PC-9 (cell line): ENCODE data around the gene TRPV3. TPM values are rescaled to one million over a fixed set of nuclear protein-coding genes. Genes with fewer than 3 reads are reported as not detected.

Experiments
- BruUV-seq: library from RNA; stranded (reverse); fragments of 400-500 nt; replicated peaks from 2 replicates; lab custom pipeline; 2021; lab: Mats Ljungman, UMichigan
- CTCF ChIA-PET: fragments of 300-600 bp; sonication (Branson Sonifier 250); formaldehyde crosslinking; loops from one replicate; lab custom pipeline; 2022; ENCODE audit warnings: antibody characterized with exemption; lab: Charles Lee
- POLR2A ChIA-PET: fragments of 300-600 bp; sonication (Branson Sonifier 250); formaldehyde crosslinking; loops from one replicate; lab custom pipeline; 2022; ENCODE audit warnings: antibody characterized with exemption; ENCODE audit not compliant: unreplicated experiment; lab: Charles Lee
- DNase-seq, 2 experiments: peaks; one replicate each; pipeline versions ENCODE4 v3.0.0 to v3.0.0-alpha.2; 2015 to 2022; ENCODE audit warnings: mixed read lengths in 1 of 2
- H2AFZ ChIP-seq: fragments of 200-600 bp; sonication (generic); 2 replicates; pipeline ENCODE4 v1.8.1; 2017; ENCODE audit warnings: antibody characterized with exemption
- H3F3A ChIP-seq: fragments of 200-600 bp; sonication (generic); 2 replicates; pipeline ENCODE4 v1.8.1; 2017; ENCODE audit warnings: antibody characterized with exemption, mild to moderate bottlenecking, low read depth; ENCODE audit not compliant: insufficient read depth
- H3K27ac ChIP-seq: fragments of 200-600 bp; sonication (generic); 2 replicates; pipeline ENCODE4 v1.6.1; 2016; ENCODE audit warnings: mixed run types
- H3K27me3 ChIP-seq: fragments of 200-600 bp; sonication (generic); 2 replicates; pipeline ENCODE4 v1.6.1; 2016; ENCODE audit warnings: low read depth, mixed run types; ENCODE audit not compliant: insufficient read depth
- H3K36me3 ChIP-seq: fragments of 200-600 bp; sonication (generic); 2 replicates; pipeline ENCODE4 v1.6.1; 2016; ENCODE audit warnings: low read depth, mixed run types
- H3K4me1 ChIP-seq: fragments of 200-600 bp; sonication (generic); replicated peaks from 2 replicates; pipeline ENCODE4 v1.6.1; 2016; ENCODE audit warnings: mixed run types; ENCODE audit not compliant: insufficient read depth
- H3K4me2 ChIP-seq: fragments of 200-600 bp; sonication (generic); 2 replicates; pipeline ENCODE4 v1.6.1; 2017; ENCODE audit warnings: mixed run types
- H3K4me3 ChIP-seq: fragments of 200-600 bp; sonication (generic); 2 replicates; pipeline ENCODE4 v1.6.1; 2016; ENCODE audit warnings: mixed run types
- H3K79me2 ChIP-seq: fragments of 200-600 bp; sonication (generic); 2 replicates; pipeline ENCODE4 v1.6.1; 2017; ENCODE audit warnings: low read depth, mixed run types
- H3K9me2 ChIP-seq: fragments of 200-600 bp; sonication (generic); 2 replicates; pipeline ENCODE4 v1.8.1; 2017; ENCODE audit warnings: mild to moderate bottlenecking; ENCODE audit not compliant: insufficient read depth
- H3K9me3 ChIP-seq: fragments of 200-600 bp; sonication (generic); 2 replicates; pipeline ENCODE4 v1.8.1; 2016; ENCODE audit warnings: low read depth; ENCODE audit not compliant: insufficient read depth
- H4K20me1 ChIP-seq: fragments of 200-600 bp; sonication (generic); 2 replicates; pipeline ENCODE4 v1.8.1; 2017; ENCODE audit not compliant: insufficient read depth
- CTCF ChIP-seq: fragments of 200-600 bp; sonication (generic); conservative IDR thresholded peaks from 2 replicates; pipeline ENCODE4 v1.6.1; 2017; ENCODE audit warnings: mixed run types, antibody characterized with exemption, mild to moderate bottlenecking, moderate library complexity
- EZH2 ChIP-seq: fragments of 200-600 bp; sonication (generic); IDR thresholded peaks from 2 replicates; pipeline ENCODE4 v1.8.0; 2017; ENCODE audit warnings: antibody characterized with exemption, low read depth
- intact Hi-C: fragments of 100-400 bp; cut with micrococcal nuclease; formaldehyde crosslinking; loops from one replicate; pipeline ENCODE4 v1.10.0; 2022; ENCODE audit not compliant: unreplicated experiment
- total RNA-seq: library from RNA; stranded (reverse); gene quantifications from 2 replicates; pipeline ENCODE4 v1.2.3, GENCODE V29; 2021

The TRPV3 gene
- total RNA-seq, 1 experiment from 2014 or later: 1.9 TPM

GRCh38 chr17:3513305-3514035 is 44.1 kb downstream of the TRPV3 start:
- Histone ChIP-seq H3K4me2 (no peak overlapping the region), H3K9me2 (no peaks in the 10 kb centered on the region), H3K27ac (no peak overlapping the region), H3K9me3 (no peaks in the 10 kb centered on the region), H3K4me1 (no peaks in the 10 kb centered on the region), H2AFZ (no peak overlapping the region), H3K36me3 (no peaks in the 10 kb centered on the region), H3K4me3 (no peak overlapping the region), H3F3A (no peaks in the 10 kb centered on the region), H3K27me3 (peaks cover 28% of the 10 kb centered on the region), H3K79me2 (no peaks in the 10 kb centered on the region), H4K20me1 (no peaks in the 10 kb centered on the region)
- no TSS peak for BruUV-seq
- DNase-seq: no peak
- intact Hi-C loops: no loop called here
- ChIA-PET POLR2A (no interaction called here), CTCF (no interaction called here)
- TF ChIP-seq EZH2: no peak
- TF ChIP-seq CTCF: no peak

DNA sequence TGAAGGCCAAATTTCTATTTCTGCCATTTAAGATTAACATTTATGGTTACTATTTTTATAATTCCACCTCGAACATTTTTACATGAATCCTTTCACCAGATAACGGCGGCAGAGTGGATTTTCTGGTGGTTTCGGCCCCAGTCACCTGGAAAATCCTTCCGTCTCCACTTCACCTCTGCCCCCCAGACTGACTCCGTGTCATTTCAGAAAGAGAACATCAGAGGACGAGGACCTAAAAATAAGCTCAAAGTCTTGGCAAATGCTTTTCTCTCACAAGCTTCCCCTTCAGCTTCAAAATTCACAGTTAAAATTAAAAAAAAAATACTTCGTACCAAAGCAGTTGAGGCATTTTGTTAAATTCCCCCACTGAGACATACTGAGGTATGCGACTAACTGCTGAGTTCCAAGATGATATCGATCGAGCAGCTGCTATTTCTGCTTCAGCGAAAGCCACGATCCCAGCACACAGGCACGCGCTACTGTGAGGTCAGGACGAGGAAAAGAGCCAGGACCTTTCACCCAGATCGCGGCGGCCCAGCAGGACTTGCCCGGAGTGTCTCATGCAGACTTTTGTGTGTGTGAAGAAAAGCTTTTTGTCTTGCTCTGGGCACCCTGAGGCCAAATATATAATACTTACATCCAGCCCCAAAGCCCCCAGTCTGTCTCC is 45.0 kb downstream of the TRPV3 start:
- Histone ChIP-seq H3K4me3 (no peak overlapping the region), H4K20me1 (no peaks in the 10 kb centered on the region), H2AFZ (no peak overlapping the region), H3K36me3 (no peaks in the 10 kb centered on the region), H3F3A (no peaks in the 10 kb centered on the region), H3K4me2 (no peak overlapping the region), H3K9me3 (no peaks in the 10 kb centered on the region), H3K9me2 (no peaks in the 10 kb centered on the region), H3K27ac (no peak overlapping the region), H3K4me1 (no peaks in the 10 kb centered on the region), H3K79me2 (no peaks in the 10 kb centered on the region), H3K27me3 (peaks cover 33% of the 10 kb centered on the region)
- intact Hi-C loops: no loop called here
- TF ChIP-seq EZH2 (no peak), CTCF (no peak)
- ChIA-PET CTCF (no interaction called here), POLR2A (no interaction called here)
- DNase-seq: no peak
- BruUV-seq: no TSS peak

- H3K79me2 ChIP-seq: no peaks in the 10 kb centered on the region
- no peak overlapping the region for H3K27ac ChIP-seq
- no peak overlapping the region for H3K4me2 ChIP-seq
- peaks cover 38% of the 10 kb centered on the region for H3K27me3 ChIP-seq
- no peak overlapping the region for H3K4me3 ChIP-seq
- H4K20me1 ChIP-seq: no peaks in the 10 kb centered on the region
- intact Hi-C loops: no loop called here
- no peaks in the 10 kb centered on the region for H3K4me1 ChIP-seq
- POLR2A ChIA-PET: no interaction called here
- no peak overlapping the region for H2AFZ ChIP-seq
- CTCF ChIA-PET: no interaction called here
- no peaks in the 10 kb centered on the region for H3K9me2 ChIP-seq
- no TSS peak for BruUV-seq
- no peaks in the 10 kb centered on the region for H3K9me3 ChIP-seq
- H3K36me3 ChIP-seq: no peaks in the 10 kb centered on the region
- H3F3A ChIP-seq: no peaks in the 10 kb centered on the region
- TF ChIP-seq EZH2: no peak
- TF ChIP-seq CTCF: no peak
- DNase-seq: no peak
Observed at GRCh38 chr17:3511852-3512504, 45.6 kb downstream of the TRPV3 start.
